GM23248 (cell line): ENCODE results near the gene PPP1R36.

ENCODE experiments used
- EZH2 ChIP-seq: fragments of 200-600 bp; sonication (generic); IDR thresholded peaks from 2 replicates; pipeline ENCODE4 v1.6.1; 2018; ENCODE audit warnings: antibody characterized with exemption, mild to moderate bottlenecking; ENCODE audit not compliant: insufficient read depth, poor library complexity, severe bottlenecking
- EZH2phosphoT487 ChIP-seq: fragments of 200-600 bp; sonication (generic); IDR thresholded peaks from 2 replicates; pipeline ENCODE4 v1.6.1; 2018; ENCODE audit warnings: antibody characterized with exemption, moderate library complexity, mild to moderate bottlenecking, low read depth; ENCODE audit not compliant: insufficient read depth

- TF ChIP-seq EZH2 (no peak), EZH2phosphoT487 (no peak)
Measured at GRCh38 chr14:64581817-64582216, 32.1 kb downstream of the PPP1R36 start.
